Measurements from ENCODE around the gene MED9. TPM values are rescaled to one million over a fixed set of nuclear protein-coding genes. Genes with fewer than 3 reads are reported as not detected.

Gene MED9
- polyA plus RNA-seq, 1 of the 3 experiments (the other 2 are of a cell fraction), result 10.1 TPM

DNA sequence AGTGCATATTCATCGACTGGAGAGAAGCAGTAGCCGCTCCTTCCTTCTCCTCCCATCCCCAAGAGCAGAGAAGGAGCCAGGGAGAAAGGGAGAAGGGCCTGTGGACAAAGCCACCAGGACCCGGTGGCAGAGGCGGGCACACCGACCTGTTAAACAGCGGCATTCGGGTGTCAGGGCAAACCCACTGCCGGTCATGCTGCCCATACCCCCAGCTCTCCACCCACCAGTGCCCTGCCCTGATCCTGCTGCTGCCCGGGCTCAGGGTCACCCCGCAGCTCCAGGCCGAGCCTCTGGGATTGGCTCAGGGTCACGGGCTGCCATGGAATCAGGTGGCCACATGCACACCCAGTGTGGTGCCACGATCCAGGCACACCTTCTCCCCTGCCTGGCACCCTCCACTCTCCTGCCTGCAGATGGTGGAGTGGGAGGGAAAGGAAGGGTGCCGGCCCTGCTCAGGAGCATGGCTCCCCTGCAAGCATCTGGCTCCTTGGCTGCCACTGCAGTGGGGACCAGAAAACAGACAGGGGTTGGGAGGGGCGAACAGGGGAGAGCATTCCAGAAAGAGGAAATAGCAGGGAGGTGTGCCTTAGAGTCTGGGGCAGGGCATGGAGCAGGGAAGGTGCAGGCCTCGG lies 37.7 kb downstream of the MED9 start:
- DNase-seq, result peak; percentile 59
- Histone ChIP-seq H3K4me3 (ENCODE audit: low read depth in 2 of 2, low read length in 1 of 2) (no peak overlapping the region), H3K79me2 (ENCODE audit: insufficient read depth) (no peaks in the 10 kb centered on the region), H3F3A (replicated peaks; ENCODE audit: insufficient read depth) (no peaks in the 10 kb centered on the region), H4K20me1 (ENCODE audit: insufficient read depth) (peaks cover 29% of the 10 kb centered on the region; the same call in 1 of the 2 replicates), H2AFZ (ENCODE audit: low read depth) (no peak overlapping the region), H3K9me3 (no peaks in the 10 kb centered on the region), H3K27me3 (ENCODE audit: insufficient read depth) (no peaks in the 10 kb centered on the region), H3K4me2 (no peak overlapping the region), H3K4me1 (ENCODE audit: control insufficient read depth in 1 of 2, insufficient read depth in 2 of 2, low read depth in 1 of 2, low read length in 1 of 2) (peaks cover 6 to 32% of the 10 kb centered on the region in 2 experiments; a peak in 2 of 4 replicates), H3K27ac (ENCODE audit: low read depth in 2 of 2, low read length in 1 of 2) (peak overlapping the region in 1 of 2 experiments; percentile 82; a peak in 2 of 4 replicates), H3K36me3 (replicated peaks in 1 of 2; ENCODE audit: control insufficient read depth in 1 of 2, insufficient read depth in 2 of 2, low read length in 1 of 2) (no peaks in the 10 kb centered on the region), H3K9me2 (no peaks in the 10 kb centered on the region), H3K9ac (no peak overlapping the region)
- TF ChIP-seq CHD2 (IDR thresholded peaks at IDR 0.05; ENCODE audit: low read length, partially characterized antibody) (no peak), YY1 (IDR thresholded peaks at IDR 0.05; ENCODE audit: low read depth) (no peak), ZBTB33 (IDR thresholded peaks at IDR 0.05; ENCODE audit: borderline replicate concordance, low read depth) (no peak), RXRA (IDR thresholded peaks at IDR 0.05; ENCODE audit: borderline replicate concordance, low read depth) (no peak), USF1 (IDR thresholded peaks at IDR 0.05; ENCODE audit: borderline replicate concordance, low read depth) (no peak), EZH2phosphoT487 (IDR thresholded peaks at IDR 0.05; ENCODE audit: borderline replicate concordance, low read depth) (no peak), GABPA (IDR thresholded peaks at IDR 0.05; ENCODE audit: low read depth) (no peak), CTCF (IDR thresholded peaks at IDR 0.05) (no peak), FOSL2 (IDR thresholded peaks at IDR 0.05; ENCODE audit: borderline replicate concordance, low read depth) (no peak), USF2 (IDR thresholded peaks at IDR 0.05; ENCODE audit: borderline replicate concordance, low read depth, low read length) (no peak), TCF12 (IDR thresholded peaks at IDR 0.05) (no peak), FOXM1 (IDR thresholded peaks at IDR 0.05; ENCODE audit: low read depth) (no peak)
- TF ChIP-seq, protein P1, sequence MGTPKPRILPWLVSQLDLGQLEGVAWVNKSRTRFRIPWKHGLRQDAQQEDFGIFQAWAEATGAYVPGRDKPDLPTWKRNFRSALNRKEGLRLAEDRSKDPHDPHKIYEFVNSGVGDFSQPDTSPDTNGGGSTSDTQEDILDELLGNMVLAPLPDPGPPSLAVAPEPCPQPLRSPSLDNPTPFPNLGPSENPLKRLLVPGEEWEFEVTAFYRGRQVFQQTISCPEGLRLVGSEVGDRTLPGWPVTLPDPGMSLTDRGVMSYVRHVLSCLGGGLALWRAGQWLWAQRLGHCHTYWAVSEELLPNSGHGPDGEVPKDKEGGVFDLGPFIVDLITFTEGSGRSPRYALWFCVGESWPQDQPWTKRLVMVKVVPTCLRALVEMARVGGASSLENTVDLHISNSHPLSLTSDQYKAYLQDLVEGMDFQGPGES (IDR thresholded peaks at IDR 0.05; ENCODE audit: low read depth, low read length), result no peak
- WGBS (ENCODE audit: low lambda C conversion rate), result 82% methylated on average over 8 of the region's 16 CpGs
- POLR2A ChIA-PET, result interaction anchor here (0.9 to 1.2 kb wide), 2 partner anchors 14 to 18 kb away, joined by 3 to 6 read pairs; partner anchors contain the start of gene RASD1
- CTCF ChIA-PET, result interaction anchor here (1.0 to 2.7 kb wide), 4 partner anchors 8 to 99 kb away, joined by 3 to 18 read pairs (median 10); partner anchors contain the start of gene RASD1
